ENCODE measurements around the gene ABHD3.
"Not testable (repeated sequence)": the region's sequence is repeated elsewhere in the genome, so short reads cannot be mapped to it uniquely, and the experiment has no call there.

Gene ABHD3

GRCh38 chr18:21638822-21639221 lies 65.8 kb downstream of the ABHD3 start:
- no peak for DNase-seq

GRCh38 chr18:21636769-21637168 lies 67.8 kb downstream of the ABHD3 start:
- DNase-seq = no peak

- DNase-seq = no peak
Observed at GRCh38 chr18:21634588-21635199, 69.9 kb downstream of the ABHD3 start.

GRCh38 chr18:21632393-21632792 lies 72.2 kb downstream of the ABHD3 start:
- no peak for DNase-seq

GRCh38 chr18:21629089-21629832 lies 75.3 kb downstream of the ABHD3 start:
- no peak for DNase-seq

- DNase-seq = not testable (repeated sequence)
Observed at GRCh38 chr18:21621640-21622039, 82.9 kb downstream of the ABHD3 start.

- peak; percentile 81 for DNase-seq
Observed at GRCh38 chr18:21612125-21613039, 92.2 kb downstream of the ABHD3 start, which contains the start of gene SNRPD1. SNRPD1 (plus strand) TSS chr18:21612314; CDS start chr18:21612430, 116 bp downstream.

- DNase-seq = not testable (repeated sequence)
Observed at GRCh38 chr18:21611401-21612124, 93.0 kb downstream of the ABHD3 start.

GRCh38 chr18:21605213-21605612 lies 99.4 kb downstream of the ABHD3 start:
- no peak for DNase-seq

- DNase-seq = no peak
Observed at GRCh38 chr18:21604671-21605070, 99.9 kb downstream of the ABHD3 start.

- DNase-seq = no peak
Observed at GRCh38 chr18:21602299-21602587, 102.3 kb downstream of the ABHD3 start.

Data from effector CD4-positive, alpha-beta T cell (primary cell).